Measurements from ENCODE around the gene WARS2. TPM values are rescaled to one million over a fixed set of nuclear protein-coding genes. Genes with fewer than 3 reads are reported as not detected.

WARS2 gene
- total RNA-seq, 2 experiments from 2014 or later, result 28.3 to 30.0 TPM

- Mint-ChIP-seq H3K4me3 (no peak overlapping the region), H3K27me3 (ENCODE audit: low read depth) (no peaks in the 10 kb centered on the region), H3K27ac (no peak overlapping the region), H3K4me1 (ENCODE audit: low read depth) (no peaks in the 10 kb centered on the region), H3K36me3 (ENCODE audit: low read depth) (peaks cover 31% of the 10 kb centered on the region), H3K9me3 (peaks cover 4% of the 10 kb centered on the region)
- intact Hi-C loops (cut with micrococcal nuclease), result no loop called here
- no peak for DNase-seq
- CTCF ChIA-PET, result no interaction called here
Observed at GRCh38 chr1:119079881-119080280, 60.6 kb downstream of the WARS2 start.

GRCh38 chr1:119075614-119076013, 64.8 kb downstream of the WARS2 start:
- Mint-ChIP-seq H3K4me3 (no peak overlapping the region), H3K9me3 (peaks cover 9% of the 10 kb centered on the region), H3K27me3 (ENCODE audit: low read depth) (no peaks in the 10 kb centered on the region), H3K36me3 (ENCODE audit: low read depth) (peaks cover 53% of the 10 kb centered on the region), H3K4me1 (ENCODE audit: low read depth) (no peaks in the 10 kb centered on the region), H3K27ac (no peak overlapping the region)
- DNase-seq, result no peak
- CTCF ChIA-PET, result no interaction called here
- intact Hi-C loops (cut with micrococcal nuclease), result no loop called here

GRCh38 chr1:119071321-119071720, 69.1 kb downstream of the WARS2 start:
- CTCF ChIA-PET, result no interaction called here
- intact Hi-C loops (cut with micrococcal nuclease), result no loop called here
- no peaks in the 10 kb centered on the region for H3K4me1 Mint-ChIP-seq (ENCODE audit: low read depth)
- peaks cover 5% of the 10 kb centered on the region for H3K9me3 Mint-ChIP-seq
- no peaks in the 10 kb centered on the region for H3K27me3 Mint-ChIP-seq (ENCODE audit: low read depth)
- no peak overlapping the region for H3K4me3 Mint-ChIP-seq
- H3K36me3 Mint-ChIP-seq (ENCODE audit: low read depth), result peaks cover 43% of the 10 kb centered on the region
- DNase-seq, result no peak
- H3K27ac Mint-ChIP-seq, result no peak overlapping the region

GRCh38 chr1:119069682-119070081, 70.8 kb downstream of the WARS2 start:
- CTCF ChIA-PET, result no interaction called here
- no peak overlapping the region for H3K27ac Mint-ChIP-seq
- no peaks in the 10 kb centered on the region for H3K4me1 Mint-ChIP-seq (ENCODE audit: low read depth)
- no peaks in the 10 kb centered on the region for H3K27me3 Mint-ChIP-seq (ENCODE audit: low read depth)
- peaks cover 5% of the 10 kb centered on the region for H3K9me3 Mint-ChIP-seq
- H3K36me3 Mint-ChIP-seq (ENCODE audit: low read depth), result peaks cover 34% of the 10 kb centered on the region
- DNase-seq, result no peak
- intact Hi-C loops (cut with micrococcal nuclease), result no loop called here
- no peak overlapping the region for H3K4me3 Mint-ChIP-seq

- Mint-ChIP-seq H3K27me3 (ENCODE audit: low read depth) (no peaks in the 10 kb centered on the region), H3K27ac (no peak overlapping the region), H3K4me3 (no peak overlapping the region), H3K9me3 (peaks cover 4% of the 10 kb centered on the region), H3K4me1 (ENCODE audit: low read depth) (no peaks in the 10 kb centered on the region), H3K36me3 (ENCODE audit: low read depth) (peaks cover 37% of the 10 kb centered on the region)
- intact Hi-C loops (cut with micrococcal nuclease), result no loop called here
- DNase-seq, result no peak
- CTCF ChIA-PET, result interaction anchor here (0.9 kb wide), 1 partner anchor 14 kb away, joined by 3 read pairs; no protein-coding TSS in a partner anchor
Observed at GRCh38 chr1:119068427-119068826, 72.0 kb downstream of the WARS2 start.

- no peaks in the 10 kb centered on the region for H3K4me1 Mint-ChIP-seq (ENCODE audit: low read depth)
- no peak for DNase-seq
- intact Hi-C loops (cut with micrococcal nuclease), result no loop called here
- H3K9me3 Mint-ChIP-seq, result peaks cover 6% of the 10 kb centered on the region
- CTCF ChIA-PET, result no interaction called here
- H3K27ac Mint-ChIP-seq, result no peak overlapping the region
- no peaks in the 10 kb centered on the region for H3K27me3 Mint-ChIP-seq (ENCODE audit: low read depth)
- H3K36me3 Mint-ChIP-seq (ENCODE audit: low read depth), result peaks cover 32% of the 10 kb centered on the region
- H3K4me3 Mint-ChIP-seq, result no peak overlapping the region
Observed at GRCh38 chr1:119061700-119062099, 78.8 kb downstream of the WARS2 start.

GRCh38 chr1:119055568-119055967, 84.9 kb downstream of the WARS2 start:
- H3K9me3 Mint-ChIP-seq, result peaks cover 12% of the 10 kb centered on the region
- H3K27me3 Mint-ChIP-seq (ENCODE audit: low read depth), result no peaks in the 10 kb centered on the region
- no peaks in the 10 kb centered on the region for H3K4me1 Mint-ChIP-seq (ENCODE audit: low read depth)
- CTCF ChIA-PET, result no interaction called here
- DNase-seq, result no peak
- H3K4me3 Mint-ChIP-seq, result no peak overlapping the region
- peaks cover 28% of the 10 kb centered on the region for H3K36me3 Mint-ChIP-seq (ENCODE audit: low read depth)
- intact Hi-C loops (cut with micrococcal nuclease), result no loop called here
- no peak overlapping the region for H3K27ac Mint-ChIP-seq

- H3K4me3 Mint-ChIP-seq, result no peak overlapping the region
- H3K4me1 Mint-ChIP-seq (ENCODE audit: low read depth), result no peaks in the 10 kb centered on the region
- CTCF ChIA-PET, result interaction anchor here (0.5 kb wide), 1 partner anchor 15 kb away, joined by 3 read pairs; no protein-coding TSS in a partner anchor
- no peak for DNase-seq
- intact Hi-C loops (cut with micrococcal nuclease), result no loop called here
- H3K36me3 Mint-ChIP-seq (ENCODE audit: low read depth), result peaks cover 29% of the 10 kb centered on the region
- H3K27me3 Mint-ChIP-seq (ENCODE audit: low read depth), result no peaks in the 10 kb centered on the region
- peaks cover 6% of the 10 kb centered on the region for H3K9me3 Mint-ChIP-seq
- no peak overlapping the region for H3K27ac Mint-ChIP-seq
Observed at GRCh38 chr1:119053917-119054316, 86.5 kb downstream of the WARS2 start.

- no peaks in the 10 kb centered on the region for H3K4me1 Mint-ChIP-seq (ENCODE audit: low read depth)
- intact Hi-C loops (cut with micrococcal nuclease), result no loop called here
- H3K9me3 Mint-ChIP-seq, result peaks cover 6% of the 10 kb centered on the region
- H3K36me3 Mint-ChIP-seq (ENCODE audit: low read depth), result peaks cover 32% of the 10 kb centered on the region
- H3K4me3 Mint-ChIP-seq, result no peak overlapping the region
- DNase-seq, result no peak
- H3K27me3 Mint-ChIP-seq (ENCODE audit: low read depth), result no peaks in the 10 kb centered on the region
- CTCF ChIA-PET, result no interaction called here
- no peak overlapping the region for H3K27ac Mint-ChIP-seq
Observed at GRCh38 chr1:119052267-119052666, 88.2 kb downstream of the WARS2 start.

GRCh38 chr1:119048624-119049404, 91.6 kb downstream of the WARS2 start:
- intact Hi-C loops (cut with micrococcal nuclease), result no loop called here
- H3K9me3 Mint-ChIP-seq, result no peaks in the 10 kb centered on the region
- no peaks in the 10 kb centered on the region for H3K4me1 Mint-ChIP-seq (ENCODE audit: low read depth)
- DNase-seq, result no peak
- no peaks in the 10 kb centered on the region for H3K27me3 Mint-ChIP-seq (ENCODE audit: low read depth)
- H3K36me3 Mint-ChIP-seq (ENCODE audit: low read depth), result peaks cover 38% of the 10 kb centered on the region
- no peak overlapping the region for H3K4me3 Mint-ChIP-seq
- H3K27ac Mint-ChIP-seq, result no peak overlapping the region
- CTCF ChIA-PET, result no interaction called here

- intact Hi-C loops (cut with micrococcal nuclease), result no loop called here
- H3K36me3 Mint-ChIP-seq (ENCODE audit: low read depth), result peaks cover 47% of the 10 kb centered on the region
- DNase-seq, result no peak
- no peaks in the 10 kb centered on the region for H3K27me3 Mint-ChIP-seq (ENCODE audit: low read depth)
- H3K4me3 Mint-ChIP-seq, result no peak overlapping the region
- CTCF ChIA-PET, result no interaction called here
- no peaks in the 10 kb centered on the region for H3K9me3 Mint-ChIP-seq
- H3K27ac Mint-ChIP-seq, result no peak overlapping the region
- no peaks in the 10 kb centered on the region for H3K4me1 Mint-ChIP-seq (ENCODE audit: low read depth)
Observed at GRCh38 chr1:119046785-119047438, 93.5 kb downstream of the WARS2 start.

GRCh38 chr1:119046429-119046784, 94.0 kb downstream of the WARS2 start:
- H3K9me3 Mint-ChIP-seq, result no peaks in the 10 kb centered on the region
- intact Hi-C loops (cut with micrococcal nuclease), result no loop called here
- no peak overlapping the region for H3K27ac Mint-ChIP-seq
- no peak overlapping the region for H3K4me3 Mint-ChIP-seq
- CTCF ChIA-PET, result no interaction called here
- H3K27me3 Mint-ChIP-seq (ENCODE audit: low read depth), result no peaks in the 10 kb centered on the region
- DNase-seq, result no peak
- H3K36me3 Mint-ChIP-seq (ENCODE audit: low read depth), result peaks cover 46% of the 10 kb centered on the region
- no peaks in the 10 kb centered on the region for H3K4me1 Mint-ChIP-seq (ENCODE audit: low read depth)

GRCh38 chr1:119045096-119045746, 95.2 kb downstream of the WARS2 start:
- H3K36me3 Mint-ChIP-seq (ENCODE audit: low read depth), result peaks cover 50% of the 10 kb centered on the region
- no peak overlapping the region for H3K27ac Mint-ChIP-seq

More at GRCh38 chr1:119045096-119045746, 95.2 kb downstream of the WARS2 start:
- intact Hi-C loops (cut with micrococcal nuclease), result no loop called here
- Mint-ChIP-seq H3K9me3 (no peaks in the 10 kb centered on the region), H3K4me1 (ENCODE audit: low read depth) (no peaks in the 10 kb centered on the region), H3K4me3 (no peak overlapping the region), H3K27me3 (ENCODE audit: low read depth) (no peaks in the 10 kb centered on the region)
- CTCF ChIA-PET, result no interaction called here
- no peak for DNase-seq

Measured in activated naive CD4-positive, alpha-beta T cell treated with anti-CD3 and anti-CD28 coated beads for 36 hours (primary cell).